Common myeloid progenitor, CD34-positive (primary cell): Measurements from ENCODE around the gene TTLL3.
A peak's percentile ranks its signal among the peaks of the same experiment; 100 is the strongest.

Experiments used
- CTCF ChIA-PET: fragments of 350-600 bp; sonication (Branson Sonifier 250); formaldehyde crosslinking; loops from one replicate; lab custom pipeline; 2021; ENCODE audit warnings: antibody characterized with exemption; lab: Charles Lee
- POLR2A ChIA-PET: fragments of 350-600 bp; sonication (Branson Sonifier 250); formaldehyde crosslinking; loops from one replicate; lab custom pipeline; 2021; ENCODE audit warnings: antibody characterized with exemption; lab: Charles Lee
- DNase-seq, 3 donors: peaks; one replicate each; pipeline versions ENCODE4 v3.0.0 to v3.0.0-alpha.2; 2013
- H3K27ac ChIP-seq, 2 experiments: 1 replicate in 1 of 2; 2 replicates in 1 of 2; pipeline ENCODE4 v1.7.0; 2013; ENCODE audit warnings: inconsistent platforms in 2 of 2, low read length in 2 of 2, mild to moderate bottlenecking in 2 of 2, low read depth in 1 of 2, moderate library complexity in 1 of 2; ENCODE audit not compliant: severe bottlenecking in 2 of 2, insufficient read depth in 1 of 2, poor library complexity in 1 of 2
- H3K27me3 ChIP-seq, 5 experiments: replicated peaks in 2 of 5; 1 replicate in 3 of 5; 2 replicates in 2 of 5; pipeline versions ENCODE4 v1.6.1 to v1.7.0; 2013; ENCODE audit warnings: low read length in 4 of 5, mild to moderate bottlenecking in 2 of 5, moderate library complexity in 2 of 5, inconsistent platforms in 1 of 5; ENCODE audit not compliant: insufficient read depth in 5 of 5, control insufficient read depth in 4 of 5
- H3K36me3 ChIP-seq, 4 experiments: 1 replicate in 2 of 4; 2 replicates in 2 of 4; pipeline versions ENCODE4 v1.6.1 to v1.7.0; 2013; ENCODE audit warnings: low read length in 3 of 4, control low read depth in 1 of 4, mild to moderate bottlenecking in 1 of 4; ENCODE audit not compliant: control insufficient read depth in 4 of 4, insufficient read depth in 4 of 4
- H3K4me1 ChIP-seq, 4 experiments: 1 replicate in 3 of 4; 2 replicates in 1 of 4; pipeline versions ENCODE4 v1.6.1 to v1.7.1; 2013; ENCODE audit warnings: low read length in 3 of 4, mild to moderate bottlenecking in 3 of 4, control low read depth in 1 of 4, inconsistent platforms in 1 of 4, moderate library complexity in 1 of 4; ENCODE audit not compliant: control insufficient read depth in 4 of 4, insufficient read depth in 4 of 4; ENCODE audit errors: control extremely low read depth in 1 of 4
- H3K4me3 ChIP-seq, 7 experiments: 1 replicate in 4 of 7; 2 replicates in 3 of 7; pipeline versions ENCODE4 v1.5.1 to v1.7.0; 2013; ENCODE audit warnings: mild to moderate bottlenecking in 7 of 7, low read length in 6 of 7, moderate library complexity in 6 of 7, inconsistent platforms in 2 of 7, low read depth in 2 of 7, control low read depth in 1 of 7; ENCODE audit not compliant: insufficient read depth in 4 of 7, control insufficient read depth in 1 of 7; ENCODE audit errors: extremely low read depth in 1 of 7
- H3K9me3 ChIP-seq, 5 experiments: 1 replicate in 4 of 5; 2 replicates in 1 of 5; pipeline versions ENCODE4 v1.6.1 to v1.7.1; 2013; ENCODE audit warnings: low read length in 4 of 5, mild to moderate bottlenecking in 2 of 5, inconsistent platforms in 1 of 5, low read depth in 1 of 5, moderate library complexity in 1 of 5; ENCODE audit not compliant: control insufficient read depth in 4 of 5, insufficient read depth in 2 of 5; ENCODE audit errors: control extremely low read depth in 1 of 5
- WGBS: methylation state at CpG from one replicate; pipeline ENCODE4 v1.1.5; 2013; ENCODE audit not compliant: insufficient coverage; 5-methylcytosine and 5-hydroxymethylcytosine counted together

TTLL3 gene

DNA sequence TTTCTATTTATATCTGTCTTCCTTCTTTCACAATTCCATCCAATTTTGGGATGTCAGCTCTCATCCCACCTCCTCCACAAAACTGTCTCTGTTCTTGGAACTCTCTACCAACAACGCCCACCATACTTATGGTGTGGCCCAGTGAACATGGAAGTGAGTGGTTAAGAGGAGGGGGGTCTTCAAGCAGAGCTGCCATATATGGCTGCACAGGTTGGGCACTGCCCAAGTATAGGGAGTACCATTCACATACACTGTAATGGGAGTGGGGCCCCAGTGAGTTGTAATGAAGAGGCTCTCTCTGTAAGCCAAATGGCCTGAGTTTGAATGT lies 32.4 kb upstream of the TTLL3 start:
- POLR2A ChIA-PET = no interaction called here
- WGBS = no CpG with 5 or more reads among the region's 1 CpG
- Histone ChIP-seq H3K36me3 (peaks cover 0 to 12% (median 2%) of the 10 kb centered on the region in 4 experiments), H3K4me1 (peaks cover 30 to 61% (median 44%) of the 10 kb centered on the region in 4 experiments), H3K4me3 (no peak overlapping the region), H3K27ac (no peak overlapping the region), H3K27me3 (peaks cover 0 to 9% (median 3%) of the 10 kb centered on the region in 5 experiments), H3K9me3 (no peaks in the 10 kb centered on the region)
- CTCF ChIA-PET = interaction anchor here (0.7 kb wide), 1 partner anchor 12 kb away, joined by 3 read pairs; no protein-coding TSS in a partner anchor
- DNase-seq = no peak

DNA sequence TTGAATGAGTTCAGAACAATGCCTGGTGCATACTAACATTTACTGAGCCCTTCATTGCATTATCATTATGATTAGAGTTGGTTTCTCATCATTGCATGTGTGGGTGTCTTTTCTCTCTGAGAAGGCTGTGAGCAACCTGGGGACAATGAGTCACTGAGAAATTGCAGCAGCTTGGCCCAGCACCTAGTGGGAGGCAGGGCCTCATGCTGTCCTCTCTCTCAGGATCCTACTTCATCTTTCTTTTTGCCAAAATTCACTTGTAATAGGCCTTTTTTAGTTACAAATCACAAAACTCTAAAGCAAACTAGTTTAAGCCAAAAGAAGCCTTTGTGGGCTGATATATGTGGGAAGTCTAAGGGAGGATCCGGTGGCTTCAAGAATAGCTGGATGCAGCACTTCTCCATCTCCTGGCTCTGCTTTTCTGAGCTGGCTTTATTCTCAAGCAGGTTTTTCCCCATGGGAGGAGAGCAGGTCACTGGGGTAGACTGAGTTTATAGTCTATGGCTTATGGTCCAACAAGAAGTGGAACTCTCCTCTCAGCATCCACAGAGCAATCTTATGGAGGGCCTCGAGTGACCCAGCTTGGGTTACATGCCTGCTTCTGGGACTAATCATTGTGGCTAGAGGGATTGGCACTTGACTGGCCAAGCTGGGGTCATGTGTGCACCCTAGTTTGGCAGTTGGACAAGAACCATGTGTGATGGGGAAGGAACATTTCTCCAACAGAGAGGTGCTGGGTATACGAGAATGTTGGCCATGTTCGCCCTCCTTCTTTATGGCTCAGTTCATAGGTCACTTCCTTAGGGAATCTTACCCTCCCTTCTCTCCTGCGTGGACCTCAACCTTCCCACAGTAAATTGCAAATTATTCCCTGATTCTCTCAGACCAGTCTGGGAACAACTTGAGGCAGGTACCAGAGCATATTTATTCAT lies 31.7 kb upstream of the TTLL3 start:
- H3K27me3 ChIP-seq = peaks cover 0 to 9% (median 3%) of the 10 kb centered on the region in 5 experiments
- 93% methylated on average over 4 of the region's 5 CpGs for WGBS
- H3K27ac ChIP-seq = no peak overlapping the region
- no peak for DNase-seq
- CTCF ChIA-PET = interaction anchor here (0.7 to 1.0 kb wide), 2 partner anchors 9 to 11 kb away, joined by 3 to 5 read pairs; partner anchors contain the start of gene CAMK1
- POLR2A ChIA-PET = no interaction called here
- H3K4me3 ChIP-seq = peak overlapping the region in 1 of 7 experiments; percentile 33
- peaks cover 0 to 12% (median 4%) of the 10 kb centered on the region in 4 experiments for H3K36me3 ChIP-seq
- H3K4me1 ChIP-seq = peaks cover 30 to 65% (median 44%) of the 10 kb centered on the region in 4 experiments
- H3K9me3 ChIP-seq = no peaks in the 10 kb centered on the region

DNA sequence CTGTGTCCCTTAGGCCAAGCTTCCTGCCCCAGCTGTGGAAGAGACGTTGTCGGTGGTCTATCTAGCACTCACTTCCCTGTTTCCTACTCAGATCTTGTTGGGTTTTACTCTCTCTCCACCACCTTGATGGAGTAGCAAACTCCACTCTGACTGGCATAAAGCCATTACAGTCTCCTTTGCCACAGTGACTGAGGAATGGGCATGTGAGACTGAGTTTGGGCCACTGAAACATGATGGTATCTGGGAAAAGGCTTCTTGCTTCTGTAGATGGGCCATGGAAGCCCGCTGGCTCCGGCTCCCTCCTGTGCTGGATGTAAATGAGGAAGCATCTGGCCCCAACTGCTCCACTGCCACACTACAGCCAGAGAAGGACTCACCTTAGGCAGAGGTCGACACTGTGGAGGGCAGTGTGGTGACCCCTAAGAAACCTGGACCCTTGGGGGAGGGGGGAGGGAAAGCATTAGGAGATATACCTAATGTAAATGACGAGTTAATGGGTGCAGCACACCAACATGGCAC lies 30.9 kb upstream of the TTLL3 start:
- Histone ChIP-seq H3K4me3 (peak overlapping the region in 1 of 7 experiments; percentile 52), H3K4me1 (peaks cover 30 to 65% (median 44%) of the 10 kb centered on the region in 4 experiments), H3K27me3 (peaks cover 0 to 9% (median 0%) of the 10 kb centered on the region in 5 experiments), H3K27ac (no peak overlapping the region), H3K36me3 (peaks cover 2 to 18% (median 10%) of the 10 kb centered on the region in 4 experiments), H3K9me3 (no peaks in the 10 kb centered on the region)
- ChIA-PET CTCF (interaction anchor here (1.3 kb wide), 1 partner anchor 52 kb away, joined by 3 read pairs; no protein-coding TSS in a partner anchor), POLR2A (no interaction called here)
- WGBS = 31% methylated on average over 2 of the region's 6 CpGs
- DNase-seq = peak in 2 of 3 donors; percentile 56 to 70

DNA sequence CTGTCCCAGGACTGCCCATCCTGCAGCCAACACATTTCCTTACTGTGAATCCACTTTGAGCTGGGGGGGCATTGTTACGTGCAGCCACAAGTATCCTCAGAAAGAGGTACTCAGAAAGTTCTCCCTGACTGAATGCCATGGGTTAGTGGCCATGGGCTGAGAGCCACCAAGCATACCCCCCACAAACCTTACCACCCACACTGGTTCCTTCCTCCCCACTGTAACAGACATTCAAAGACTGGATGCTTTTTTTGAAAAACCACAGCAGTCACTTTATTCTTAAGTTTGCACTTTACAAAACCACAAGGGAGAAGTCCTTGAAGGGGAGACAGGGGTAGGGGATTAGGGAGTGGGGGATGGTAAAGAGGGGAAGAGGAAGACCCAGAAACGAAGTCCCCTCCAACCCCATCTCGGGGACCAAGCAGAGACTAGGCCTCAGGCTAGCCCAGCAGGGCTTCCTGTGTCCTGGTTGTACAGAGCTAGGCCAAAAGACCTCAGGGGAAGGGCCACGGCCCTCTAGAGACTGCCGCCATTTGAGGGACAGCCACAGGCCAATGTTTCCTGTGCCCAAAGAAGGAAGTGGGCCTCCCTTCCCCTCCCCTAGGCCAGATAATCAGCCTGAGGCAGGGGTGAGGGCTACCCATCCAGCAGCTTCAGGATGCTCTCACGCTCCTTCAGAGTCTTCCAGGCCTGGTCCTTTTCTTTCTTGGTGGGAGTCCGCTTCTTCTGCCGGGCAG lies 30.2 kb upstream of the TTLL3 start:
- ChIA-PET POLR2A (interaction anchor here (0.9 to 1.6 kb wide), 3 partner anchors 10 to 15 kb away, joined by 3 to 9 read pairs (median 3); partner anchors contain the start of genes ARPC4, CAMK1 and TADA3), CTCF (interaction anchor here (0.7 to 1.8 kb wide), 8 partner anchors 8 to 64 kb away, joined by 3 to 5 read pairs (median 3); no protein-coding TSS in a partner anchor)
- H3K9me3 ChIP-seq = no peaks in the 10 kb centered on the region
- peaks cover 0 to 7% (median 0%) of the 10 kb centered on the region in 5 experiments for H3K27me3 ChIP-seq
- 23% methylated on average over 6 of the region's 8 CpGs for WGBS
- peak; percentile 85 to 96 (median 95) for DNase-seq
- peak overlapping the region; percentile 15 to 47 for H3K27ac ChIP-seq
- H3K36me3 ChIP-seq = peaks cover 2 to 19% (median 11%) of the 10 kb centered on the region in 4 experiments
- H3K4me3 ChIP-seq = peak overlapping the region in 4 of 7 experiments; percentile 17 to 52 (median 34)
- H3K4me1 ChIP-seq = peaks cover 30 to 65% (median 44%) of the 10 kb centered on the region in 4 experiments

DNA sequence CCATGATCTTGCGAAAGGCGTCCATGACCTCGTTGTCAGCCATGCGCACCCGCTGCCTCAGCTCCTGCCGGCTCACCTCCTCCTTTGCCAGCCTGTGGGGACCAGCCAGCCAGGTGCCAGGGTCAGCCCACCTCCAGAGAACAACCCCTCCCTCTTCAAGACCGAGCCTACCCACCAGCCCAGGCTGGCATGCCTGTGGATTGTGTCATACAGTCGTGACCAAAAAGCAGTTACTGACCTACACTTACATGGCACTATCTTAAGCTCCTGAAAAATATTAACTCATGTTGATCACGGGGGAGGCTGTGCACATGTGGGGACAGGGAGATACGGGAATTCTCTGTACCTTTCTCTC lies 29.6 kb upstream of the TTLL3 start:
- DNase-seq = no peak
- 63% methylated on average over 8 of the region's 10 CpGs for WGBS
- ChIA-PET POLR2A (interaction anchor here (0.9 to 1.6 kb wide), 3 partner anchors 11 to 15 kb away, joined by 3 to 9 read pairs (median 3); partner anchors contain the start of genes ARPC4, CAMK1 and TADA3), CTCF (interaction anchor here (0.7 to 2.2 kb wide), 9 partner anchors 9 to 65 kb away, joined by 3 to 5 read pairs (median 3); no protein-coding TSS in a partner anchor)
- H3K4me3 ChIP-seq = peak overlapping the region in 4 of 7 experiments; percentile 3 to 52 (median 34)
- peaks cover 30 to 65% (median 44%) of the 10 kb centered on the region in 4 experiments for H3K4me1 ChIP-seq
- no peaks in the 10 kb centered on the region for H3K9me3 ChIP-seq
- peaks cover 7 to 25% (median 17%) of the 10 kb centered on the region in 4 experiments for H3K36me3 ChIP-seq
- peak overlapping the region in 1 of 2 experiments; percentile 47 for H3K27ac ChIP-seq
- peaks cover 0 to 7% (median 0%) of the 10 kb centered on the region in 5 experiments for H3K27me3 ChIP-seq

DNA sequence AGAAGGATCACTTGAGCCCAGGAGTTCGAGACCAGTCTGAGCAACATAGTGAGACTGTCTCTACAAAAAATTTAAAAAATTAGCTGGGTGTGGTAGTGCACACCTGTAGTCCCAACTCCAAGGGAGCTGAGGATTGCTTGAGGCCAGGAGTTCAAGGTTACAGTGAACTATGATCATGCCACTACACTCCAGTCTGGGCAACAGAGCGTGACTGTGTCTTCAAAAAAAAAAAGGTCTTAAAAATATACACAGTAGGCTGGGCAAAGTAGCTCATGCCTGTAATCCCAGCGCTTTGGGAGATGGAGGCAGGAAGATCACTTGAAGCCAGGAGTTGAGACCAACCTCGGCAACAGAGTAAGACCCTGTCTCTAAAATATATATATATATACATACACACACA lies 29.2 kb upstream of the TTLL3 start:
- H3K9me3 ChIP-seq = no peaks in the 10 kb centered on the region
- POLR2A ChIA-PET = interaction anchor here (0.9 to 1.6 kb wide), 3 partner anchors 11 to 14 kb away, joined by 3 to 9 read pairs (median 3); partner anchors contain the start of genes ARPC4, CAMK1 and TADA3
- peaks cover 30 to 68% (median 44%) of the 10 kb centered on the region in 4 experiments for H3K4me1 ChIP-seq
- peaks cover 9 to 28% (median 20%) of the 10 kb centered on the region in 4 experiments for H3K36me3 ChIP-seq
- DNase-seq = no peak
- peaks cover 0 to 7% (median 0%) of the 10 kb centered on the region in 5 experiments for H3K27me3 ChIP-seq
- H3K27ac ChIP-seq = peak overlapping the region in 1 of 2 experiments; percentile 47
- H3K4me3 ChIP-seq = no peak overlapping the region
- CTCF ChIA-PET = interaction anchor here (0.9 to 2.2 kb wide), 11 partner anchors 9 to 294 kb away, joined by 3 to 7 read pairs (median 5); partner anchors contain the start of genes OGG1 and TTLL3
- 100% methylated on average over 1 of the region's 4 CpGs for WGBS
